Measurements from ENCODE around the gene SHOC2.

SHOC2 gene

DNA sequence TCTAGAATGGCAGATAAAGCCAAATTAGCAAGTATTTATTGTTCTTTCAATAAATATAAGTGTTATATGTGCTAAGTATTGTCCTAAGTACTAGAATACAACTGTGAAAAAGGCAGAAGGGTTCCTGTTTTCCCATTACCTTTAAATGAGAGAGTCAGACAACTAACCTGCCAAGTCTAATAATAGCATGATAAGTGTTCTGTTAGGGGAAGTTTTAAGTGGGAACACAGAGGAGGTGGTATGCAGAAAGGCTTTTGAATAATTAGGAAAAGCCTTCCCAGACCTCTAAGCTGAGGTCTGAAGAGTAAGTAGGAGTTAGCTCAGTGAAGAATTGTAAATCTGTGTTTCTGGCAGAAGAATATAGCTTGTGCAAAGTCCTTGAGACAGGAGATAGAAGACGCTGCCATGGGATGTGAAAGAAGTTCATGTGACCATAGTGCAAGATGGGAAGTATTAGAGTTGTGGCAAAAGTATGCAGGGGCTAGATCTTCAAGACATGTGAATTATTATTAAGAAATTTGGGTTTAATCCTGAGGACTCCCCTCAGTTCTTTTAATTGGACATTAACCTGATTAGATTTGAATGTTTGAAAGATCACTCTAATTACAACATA is 12.5 kb downstream of the SHOC2 start:
- no peak for DNase-seq (ENCODE audit: insufficient read length, low spot score)
- TF ChIP-seq, protein P1, sequence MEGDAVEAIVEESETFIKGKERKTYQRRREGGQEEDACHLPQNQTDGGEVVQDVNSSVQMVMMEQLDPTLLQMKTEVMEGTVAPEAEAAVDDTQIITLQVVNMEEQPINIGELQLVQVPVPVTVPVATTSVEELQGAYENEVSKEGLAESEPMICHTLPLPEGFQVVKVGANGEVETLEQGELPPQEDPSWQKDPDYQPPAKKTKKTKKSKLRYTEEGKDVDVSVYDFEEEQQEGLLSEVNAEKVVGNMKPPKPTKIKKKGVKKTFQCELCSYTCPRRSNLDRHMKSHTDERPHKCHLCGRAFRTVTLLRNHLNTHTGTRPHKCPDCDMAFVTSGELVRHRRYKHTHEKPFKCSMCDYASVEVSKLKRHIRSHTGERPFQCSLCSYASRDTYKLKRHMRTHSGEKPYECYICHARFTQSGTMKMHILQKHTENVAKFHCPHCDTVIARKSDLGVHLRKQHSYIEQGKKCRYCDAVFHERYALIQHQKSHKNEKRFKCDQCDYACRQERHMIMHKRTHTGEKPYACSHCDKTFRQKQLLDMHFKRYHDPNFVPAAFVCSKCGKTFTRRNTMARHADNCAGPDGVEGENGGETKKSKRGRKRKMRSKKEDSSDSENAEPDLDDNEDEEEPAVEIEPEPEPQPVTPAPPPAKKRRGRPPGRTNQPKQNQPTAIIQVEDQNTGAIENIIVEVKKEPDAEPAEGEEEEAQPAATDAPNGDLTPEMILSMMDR (IDR thresholded peaks at IDR 0.05; ENCODE audit: insufficient read depth, missing control alignments): no peak
- no peak for FAIRE-seq

DNA sequence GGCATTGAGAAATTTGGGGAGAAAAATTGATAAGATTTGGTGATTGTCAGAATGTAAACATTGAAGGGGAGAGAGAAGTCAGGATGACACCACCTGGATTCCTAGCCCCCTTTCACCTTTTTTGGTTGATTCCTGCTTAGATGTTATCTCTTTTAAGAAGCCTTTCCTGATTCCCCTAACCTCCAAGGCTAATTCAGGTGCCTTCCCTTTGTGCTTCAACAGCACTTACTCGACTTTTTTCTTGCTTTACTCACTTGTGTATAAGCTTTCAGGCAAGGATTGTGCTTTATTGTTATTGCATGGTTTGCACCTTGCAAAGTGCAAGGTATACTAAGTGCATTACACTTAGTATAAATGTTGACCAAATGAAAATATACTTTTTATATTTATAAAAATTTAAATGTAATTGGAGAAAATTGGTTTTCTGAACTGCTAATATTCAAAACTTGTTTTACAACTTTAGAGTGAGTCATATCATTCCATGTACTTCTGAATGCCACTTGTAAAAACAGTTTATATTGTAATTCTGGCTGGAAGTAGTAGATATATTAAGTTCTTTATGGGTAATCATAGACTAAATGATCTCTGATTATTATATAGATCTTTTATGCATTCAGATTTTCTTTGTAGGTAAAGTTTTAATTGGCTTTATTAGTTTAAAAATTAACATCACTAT is 13.2 kb downstream of the SHOC2 start:
- FAIRE-seq (no peak), DNase-seq (ENCODE audit: insufficient read length, low spot score) (no peak)
- TF ChIP-seq, protein P1 (IDR thresholded peaks at IDR 0.05; ENCODE audit: insufficient read depth, missing control alignments): no peak

DNA sequence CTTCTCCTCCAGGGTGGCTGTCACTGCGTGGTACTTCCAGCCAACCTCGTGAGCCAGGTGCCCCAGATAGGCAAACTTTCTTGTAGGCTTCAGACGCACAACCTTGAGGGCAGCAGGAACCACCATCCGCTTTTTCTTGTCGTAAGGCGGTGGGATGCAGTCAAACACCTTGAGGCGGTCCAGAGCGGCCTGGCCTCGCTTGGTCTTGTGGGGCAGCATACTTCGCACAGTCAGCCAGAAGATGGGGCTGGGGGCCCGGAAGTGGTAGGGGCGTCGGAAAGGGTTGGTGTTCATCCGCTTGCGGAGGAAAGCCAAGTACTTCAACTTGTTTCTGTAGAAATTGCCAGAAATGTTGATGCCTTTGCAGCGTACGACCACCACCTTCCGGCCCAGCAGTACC is 17.4 kb downstream of the SHOC2 start:
- TF ChIP-seq, protein P1 (IDR thresholded peaks at IDR 0.05; ENCODE audit: insufficient read depth, missing control alignments): no peak
- DNase-seq (ENCODE audit: insufficient read length, low spot score): no peak
- no peak for FAIRE-seq

DNA sequence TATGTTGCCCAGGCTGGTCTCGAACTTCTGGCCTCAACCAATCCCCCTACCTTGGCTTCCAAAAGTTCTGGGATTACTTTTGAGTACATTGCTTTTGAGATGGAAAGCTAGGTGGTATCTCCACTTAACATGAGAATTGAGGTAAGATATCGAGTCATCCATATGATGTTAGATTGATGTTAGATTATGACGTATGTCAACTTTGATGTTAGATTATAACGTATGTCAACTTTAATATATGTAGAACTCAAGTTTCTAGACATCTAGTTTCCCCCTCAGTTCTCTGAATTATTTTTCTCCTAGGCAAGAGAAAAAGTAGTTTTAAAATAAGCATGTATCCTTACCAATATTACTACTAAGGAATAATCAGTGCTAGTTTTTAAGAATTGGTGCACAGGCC is 20.0 kb downstream of the SHOC2 start:
- TF ChIP-seq, protein P1 (IDR thresholded peaks at IDR 0.05; ENCODE audit: insufficient read depth, missing control alignments): no peak
- FAIRE-seq (no peak), DNase-seq (ENCODE audit: insufficient read length, low spot score) (no peak)

DNA sequence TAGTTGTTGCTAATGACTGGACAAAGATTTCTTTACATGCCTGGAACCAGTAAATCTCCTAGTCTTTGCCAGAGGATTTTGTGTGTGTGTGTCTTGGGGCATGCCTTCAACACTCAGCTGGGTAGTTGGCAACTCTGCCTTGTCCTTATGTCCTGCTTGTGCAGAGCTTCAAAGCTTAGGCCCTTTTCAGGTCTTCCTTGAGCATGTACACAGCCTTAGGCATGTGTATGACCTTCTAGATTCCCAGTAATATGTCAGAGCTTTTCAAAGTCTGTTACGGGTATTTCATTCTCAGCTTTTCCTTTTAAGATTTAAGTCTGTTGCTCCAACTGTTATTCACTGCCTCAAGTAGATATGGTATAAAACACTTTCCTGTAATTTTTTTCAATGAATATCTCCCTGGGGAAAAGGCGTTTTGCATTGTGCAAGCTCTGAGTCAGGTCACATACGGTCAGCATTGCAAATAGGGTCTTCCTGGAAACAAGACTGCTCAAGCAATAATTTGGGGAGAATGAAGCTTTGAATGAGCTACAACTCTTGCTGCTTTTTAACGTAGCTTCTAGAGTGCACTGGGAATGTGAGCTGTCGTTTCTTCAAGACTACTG is 25.5 kb downstream of the SHOC2 start:
- TF ChIP-seq, protein P1 (IDR thresholded peaks at IDR 0.05; ENCODE audit: insufficient read depth, missing control alignments): no peak
- DNase-seq (ENCODE audit: insufficient read length, low spot score) (no peak), FAIRE-seq (no peak)

DNA sequence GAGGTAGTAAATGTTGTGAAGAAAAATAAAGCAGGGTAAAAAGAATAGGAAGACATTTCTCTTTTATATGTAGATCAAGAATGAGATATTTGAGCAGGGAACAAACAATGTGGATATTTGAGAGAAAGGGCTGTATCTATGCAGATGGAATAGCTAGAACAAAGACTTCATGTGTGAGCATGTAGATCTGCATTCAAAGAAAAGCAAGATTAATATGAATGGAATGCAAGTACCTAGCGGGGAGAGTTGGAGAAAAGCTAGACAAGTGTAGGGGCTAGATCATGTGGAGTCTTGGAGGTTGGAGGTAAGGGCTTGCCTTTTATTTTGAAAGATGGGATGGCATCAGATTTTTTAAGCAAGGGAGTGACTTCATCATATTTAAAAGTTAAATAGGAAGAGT is 27.1 kb downstream of the SHOC2 start:
- TF ChIP-seq, protein P1 (IDR thresholded peaks at IDR 0.05; ENCODE audit: insufficient read depth, missing control alignments): no peak
- FAIRE-seq (no peak), DNase-seq (ENCODE audit: insufficient read length, low spot score) (no peak)

DNA sequence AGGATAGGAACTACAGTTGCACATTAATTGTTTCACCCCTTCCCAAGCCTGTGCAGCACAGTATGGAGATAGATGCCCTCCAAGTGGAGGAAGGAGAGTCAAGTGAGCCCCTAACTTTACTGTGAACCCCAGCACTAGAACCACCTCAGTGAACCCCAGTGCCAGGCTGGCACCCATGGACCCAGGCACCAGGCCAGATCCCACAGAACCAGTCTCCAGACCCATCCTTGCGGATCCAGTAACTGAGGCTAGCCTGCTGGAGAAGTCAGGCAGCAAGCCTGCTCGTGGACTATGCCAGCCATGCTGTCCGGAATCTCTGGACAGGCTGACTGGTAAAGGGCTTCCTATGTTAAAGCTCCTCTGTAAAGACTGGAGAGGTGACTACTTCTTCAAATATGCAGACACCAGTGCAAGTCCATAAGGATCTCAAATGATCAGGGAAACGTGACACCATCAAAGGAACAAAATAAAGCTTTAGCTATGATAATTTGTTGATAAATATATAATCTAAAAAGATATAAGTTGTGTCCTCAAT is 27.7 kb downstream of the SHOC2 start:
- TF ChIP-seq, protein P1 (IDR thresholded peaks at IDR 0.05; ENCODE audit: insufficient read depth, missing control alignments): no peak
- no peak for DNase-seq (ENCODE audit: insufficient read length, low spot score)
- FAIRE-seq: no peak

All from D721Med (cell line).